ENCODE results near the gene OTC.
A peak's percentile ranks its signal among the peaks of the same experiment; 100 is the strongest.

The OTC gene

DNA sequence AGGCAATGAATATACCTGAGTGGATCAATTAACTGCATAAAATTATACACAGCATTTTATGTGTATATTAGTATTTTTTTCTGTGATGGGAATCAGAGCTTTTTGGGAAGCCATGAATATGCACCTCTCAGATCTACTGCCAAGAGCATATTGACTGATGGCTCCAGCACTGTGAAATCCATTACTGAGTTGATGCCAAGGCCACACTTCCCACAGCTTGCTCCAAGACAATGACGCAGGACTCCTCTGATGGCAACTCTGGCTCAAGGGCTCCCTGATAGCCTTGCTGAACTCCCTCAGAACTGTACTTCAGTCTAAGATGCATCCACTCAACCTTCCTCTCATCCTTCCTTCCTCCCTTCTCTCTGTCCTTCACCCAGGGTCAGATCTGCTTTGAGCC lies 82.7 kb downstream of the OTC start:
- in situ Hi-C loops (cut with HindIII; ENCODE audit: low pct_ligation_motif_present, low sequenced_read_pairs): no loop called here

DNA sequence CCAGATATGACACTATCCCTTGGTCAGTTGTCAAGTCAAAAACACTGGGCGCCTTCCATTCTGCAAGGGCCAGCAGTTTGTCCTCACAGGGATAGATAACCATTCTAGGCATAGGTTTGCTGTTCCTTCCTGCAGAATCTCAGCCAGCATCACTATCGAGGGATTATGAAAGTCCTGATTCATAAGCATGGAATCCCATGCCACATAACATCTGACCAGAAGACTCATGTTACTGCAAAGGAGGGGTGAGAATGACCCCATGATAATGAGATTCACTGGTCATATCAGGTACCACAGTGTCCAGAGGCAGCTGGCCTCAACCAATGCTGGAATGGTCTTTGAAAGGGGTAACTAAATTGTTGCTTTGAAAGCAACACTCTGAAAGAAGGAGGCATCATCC lies 84.7 kb downstream of the OTC start:
- H3K27ac ChIP-seq: no peak overlapping the region
- peak; percentile 1 for DNase-seq
- TF ChIP-seq, protein P1, sequence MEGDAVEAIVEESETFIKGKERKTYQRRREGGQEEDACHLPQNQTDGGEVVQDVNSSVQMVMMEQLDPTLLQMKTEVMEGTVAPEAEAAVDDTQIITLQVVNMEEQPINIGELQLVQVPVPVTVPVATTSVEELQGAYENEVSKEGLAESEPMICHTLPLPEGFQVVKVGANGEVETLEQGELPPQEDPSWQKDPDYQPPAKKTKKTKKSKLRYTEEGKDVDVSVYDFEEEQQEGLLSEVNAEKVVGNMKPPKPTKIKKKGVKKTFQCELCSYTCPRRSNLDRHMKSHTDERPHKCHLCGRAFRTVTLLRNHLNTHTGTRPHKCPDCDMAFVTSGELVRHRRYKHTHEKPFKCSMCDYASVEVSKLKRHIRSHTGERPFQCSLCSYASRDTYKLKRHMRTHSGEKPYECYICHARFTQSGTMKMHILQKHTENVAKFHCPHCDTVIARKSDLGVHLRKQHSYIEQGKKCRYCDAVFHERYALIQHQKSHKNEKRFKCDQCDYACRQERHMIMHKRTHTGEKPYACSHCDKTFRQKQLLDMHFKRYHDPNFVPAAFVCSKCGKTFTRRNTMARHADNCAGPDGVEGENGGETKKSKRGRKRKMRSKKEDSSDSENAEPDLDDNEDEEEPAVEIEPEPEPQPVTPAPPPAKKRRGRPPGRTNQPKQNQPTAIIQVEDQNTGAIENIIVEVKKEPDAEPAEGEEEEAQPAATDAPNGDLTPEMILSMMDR (IDR thresholded peaks at IDR 0.05; ENCODE audit: low read depth, low read length, missing control alignments): no peak
- no peaks in the 10 kb centered on the region for H3K36me3 ChIP-seq (replicated peaks)
- in situ Hi-C loops (cut with HindIII; ENCODE audit: low pct_ligation_motif_present, low sequenced_read_pairs): no loop called here
- H3K4me3 ChIP-seq (ENCODE audit: low read depth, low read length): no peak overlapping the region
- H3K27me3 ChIP-seq (replicated peaks): no peaks in the 10 kb centered on the region

More for the DNA sequence above, 82.7 kb downstream of the OTC start:
- TF ChIP-seq, protein P1 (IDR thresholded peaks at IDR 0.05; ENCODE audit: low read depth, low read length, missing control alignments): no peak
- Histone ChIP-seq H3K4me3 (ENCODE audit: low read depth, low read length) (no peak overlapping the region), H3K27ac (no peak overlapping the region), H3K36me3 (replicated peaks) (no peaks in the 10 kb centered on the region), H3K27me3 (replicated peaks) (no peaks in the 10 kb centered on the region)
- no peak for DNase-seq

DNA sequence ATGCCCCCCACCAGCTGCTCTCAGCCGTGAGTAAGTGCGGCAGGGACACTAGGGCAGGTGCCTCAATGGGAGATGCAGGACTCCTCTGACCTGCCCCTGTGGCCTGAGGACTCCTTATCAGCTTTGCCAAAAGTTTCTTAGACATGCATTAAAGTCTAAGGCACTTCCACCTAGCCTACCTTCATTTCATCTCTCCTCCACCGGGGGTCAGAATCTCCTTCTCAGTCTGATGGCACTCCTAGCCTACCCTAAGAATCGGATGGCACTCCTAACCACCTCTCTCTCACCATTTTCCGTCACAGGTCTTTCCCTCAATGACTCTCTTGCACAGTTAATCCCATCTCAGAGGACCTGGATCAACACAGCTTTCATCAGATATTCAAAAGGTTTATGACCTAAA lies 85.9 kb downstream of the OTC start:
- Histone ChIP-seq H3K27ac (no peak overlapping the region), H3K27me3 (replicated peaks) (no peaks in the 10 kb centered on the region), H3K36me3 (replicated peaks) (no peaks in the 10 kb centered on the region), H3K4me3 (ENCODE audit: low read depth, low read length) (no peak overlapping the region)
- TF ChIP-seq, protein P1 (IDR thresholded peaks at IDR 0.05; ENCODE audit: low read depth, low read length, missing control alignments): no peak
- no peak for DNase-seq
- in situ Hi-C loops (cut with HindIII; ENCODE audit: low pct_ligation_motif_present, low sequenced_read_pairs): no loop called here

DNA sequence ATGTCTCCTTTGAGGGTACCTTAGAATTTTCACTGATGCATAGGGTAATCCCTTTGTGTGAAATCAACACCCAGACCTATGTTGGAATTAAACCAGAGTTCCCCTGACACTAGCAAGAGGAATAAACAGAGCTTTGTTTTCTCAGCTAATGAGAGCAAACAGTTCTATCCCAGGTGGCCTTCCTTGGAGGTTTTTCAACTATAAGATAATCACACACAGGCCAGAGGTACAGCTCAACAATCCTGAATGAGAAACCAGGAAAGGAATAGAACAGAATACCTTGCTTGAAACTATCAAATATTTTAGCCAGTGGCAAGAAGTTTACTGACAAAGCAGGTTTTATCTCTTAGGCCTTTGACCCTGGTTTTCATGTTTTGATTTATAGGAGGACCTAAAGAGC lies 100.2 kb downstream of the OTC start:
- no peak for DNase-seq
- H3K27me3 ChIP-seq (replicated peaks): no peaks in the 10 kb centered on the region
- H3K27ac ChIP-seq: no peak overlapping the region
- no peak overlapping the region for H3K4me3 ChIP-seq (ENCODE audit: low read depth, low read length)
- no peaks in the 10 kb centered on the region for H3K36me3 ChIP-seq (replicated peaks)
- in situ Hi-C loops (cut with HindIII; ENCODE audit: low pct_ligation_motif_present, low sequenced_read_pairs): no loop called here
- TF ChIP-seq, protein P1 (IDR thresholded peaks at IDR 0.05; ENCODE audit: low read depth, low read length, missing control alignments): no peak

DNA sequence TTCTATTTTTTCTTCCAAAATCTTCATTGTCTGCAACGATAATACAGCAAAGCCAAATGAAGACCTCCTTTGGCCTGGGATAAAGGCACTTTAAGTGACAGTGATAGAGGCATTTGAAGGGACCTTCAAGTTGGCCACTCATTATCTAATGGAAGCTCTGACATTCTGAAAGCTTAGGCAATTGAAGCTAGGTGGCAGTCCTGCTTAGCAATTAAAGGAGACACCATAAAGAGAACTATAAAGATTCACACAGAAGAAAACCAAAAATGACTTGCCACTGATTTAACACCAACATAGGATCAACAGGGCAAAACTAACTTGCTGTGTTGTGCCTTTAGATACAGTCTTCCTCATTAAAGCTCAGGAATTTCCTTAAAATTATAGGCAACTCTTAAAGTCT lies 105.7 kb downstream of the OTC start:
- no peaks in the 10 kb centered on the region for H3K27me3 ChIP-seq (replicated peaks)
- H3K27ac ChIP-seq: no peak overlapping the region
- no peaks in the 10 kb centered on the region for H3K36me3 ChIP-seq (replicated peaks)
- in situ Hi-C loops (cut with HindIII; ENCODE audit: low pct_ligation_motif_present, low sequenced_read_pairs): no loop called here
- TF ChIP-seq, protein P1 (IDR thresholded peaks at IDR 0.05; ENCODE audit: low read depth, low read length, missing control alignments): no peak
- H3K4me3 ChIP-seq (ENCODE audit: low read depth, low read length): no peak overlapping the region
- no peak for DNase-seq

DNA sequence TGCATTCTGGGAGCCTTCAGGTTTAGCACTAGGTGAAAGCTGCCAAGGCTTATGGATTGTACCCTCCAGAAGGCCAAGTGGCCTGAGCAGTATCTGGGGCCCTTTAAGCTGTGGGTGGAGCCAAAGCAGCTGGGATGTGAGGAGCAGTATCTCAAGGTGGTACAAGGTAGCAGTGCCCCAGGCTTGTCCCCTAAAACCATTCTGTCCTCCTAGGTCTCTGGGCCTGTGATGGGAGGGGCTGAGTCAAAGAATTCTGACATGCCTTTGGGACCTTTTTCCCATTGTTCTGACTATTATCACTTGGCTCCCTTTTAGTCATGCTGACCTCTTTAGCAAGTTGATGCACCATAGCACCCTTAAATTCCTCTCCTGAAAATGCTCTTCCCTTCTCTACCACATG lies 109.9 kb downstream of the OTC start:
- Histone ChIP-seq H3K27me3 (replicated peaks) (no peaks in the 10 kb centered on the region), H3K36me3 (replicated peaks) (no peaks in the 10 kb centered on the region), H3K27ac (no peak overlapping the region), H3K4me3 (ENCODE audit: low read depth, low read length) (no peak overlapping the region)
- no peak for DNase-seq
- in situ Hi-C loops (cut with HindIII; ENCODE audit: low pct_ligation_motif_present, low sequenced_read_pairs): no loop called here
- TF ChIP-seq, protein P1 (IDR thresholded peaks at IDR 0.05; ENCODE audit: low read depth, low read length, missing control alignments): no peak

Measured in brain microvascular endothelial cell (primary cell).